GM23248 (cell line): ENCODE measurements around the gene ZFPM1.

Source experiments
- EZH2 ChIP-seq: fragments of 200-600 bp; sonication (generic); IDR thresholded peaks from 2 replicates; pipeline ENCODE4 v1.6.1; 2018; ENCODE audit warnings: antibody characterized with exemption, mild to moderate bottlenecking; ENCODE audit not compliant: insufficient read depth, poor library complexity, severe bottlenecking
- EZH2phosphoT487 ChIP-seq: fragments of 200-600 bp; sonication (generic); IDR thresholded peaks from 2 replicates; pipeline ENCODE4 v1.6.1; 2018; ENCODE audit warnings: antibody characterized with exemption, moderate library complexity, mild to moderate bottlenecking, low read depth; ENCODE audit not compliant: insufficient read depth

GRCh38 chr16:88453217-88453531 is at the start of gene ZFPM1:
- TF ChIP-seq EZH2 = no peak
- TF ChIP-seq EZH2phosphoT487 = no peak
